Esophagus muscularis mucosa (tissue), 4 donors: ENCODE measurements around the gene SPI1. TPM values are rescaled to one million over a fixed set of nuclear protein-coding genes. Genes with fewer than 3 reads are reported as not detected.

Experiments
- DNase-seq: peaks from one replicate; pipeline ENCODE4 v3.0.0-alpha.2; 2017; ENCODE audit errors: extremely low spot score
- H3K27ac ChIP-seq, 4 donors: fragments of 200-600 bp; sonication (generic); replicated peaks in 1 of 4; 1 replicate in 3 of 4; 2 replicates in 1 of 4; pipeline ENCODE4 v1.5.1; 2016 to 2019; ENCODE audit warnings: mild to moderate bottlenecking in 1 of 4
- H3K27me3 ChIP-seq, 4 donors: fragments of 200-600 bp; sonication (generic); one replicate each; pipeline versions ENCODE4 v1.5.1 to v1.6.0; 2016 to 2019
- H3K36me3 ChIP-seq, 4 donors: fragments of 200-600 bp; sonication (generic); one replicate each; pipeline ENCODE4 v1.5.1; 2016 to 2019
- H3K4me1 ChIP-seq, 4 donors: fragments of 200-600 bp; sonication (generic); one replicate each; pipeline ENCODE4 v1.5.1; 2016 to 2019
- H3K4me3 ChIP-seq, 4 donors: fragments of 200-600 bp; sonication (generic); 1 replicate in 2 of 4; 2 replicates in 2 of 4; pipeline ENCODE4 v1.5.1; 2016 to 2019; ENCODE audit warnings: mild to moderate bottlenecking in 4 of 4, moderate library complexity in 1 of 4
- H3K9me3 ChIP-seq, 4 donors: fragments of 200-600 bp; sonication (generic); 1 replicate in 3 of 4; 2 replicates in 1 of 4; pipeline ENCODE4 v1.5.1; 2016 to 2019
- EP300 ChIP-seq: sonication (generic); formaldehyde crosslinking; IDR thresholded peaks from one replicate; pipeline ENCODE4 v1.6.1; 2017; ENCODE audit warnings: antibody characterized with exemption
- POLR2A ChIP-seq: fragments of 450-650 bp; IDR thresholded peaks from one replicate; pipeline ENCODE4 v1.6.1; 2017; ENCODE audit warnings: antibody characterized with exemption, moderate library complexity, mild to moderate bottlenecking, low read depth
- POLR2AphosphoS5 ChIP-seq, 2 donors: sonication (generic); formaldehyde crosslinking; IDR thresholded peaks; one replicate each; pipeline ENCODE4 v1.6.1; 2017; ENCODE audit warnings: antibody characterized with exemption in 2 of 2
- WGBS: methylation state at CpG from one replicate; pipeline ENCODE4 v1.1.5; 2018; 5-methylcytosine and 5-hydroxymethylcytosine counted together
- intact Hi-C: fragments of 100-400 bp; cut with DNase I; formaldehyde crosslinking; loops from one replicate; pipeline ENCODE4 v1.15.1; 2023
- total RNA-seq, 4 donors: library from RNA; depleted of rRNA; stranded (reverse); fragments of >200 nt; gene quantifications; one replicate each; pipeline versions ENCODE4 v1.1.0 to v1.2.1, GENCODE V29; 2016
- TF ChIP-seq, protein P1 (sequence below), 3 experiments: fragments of 200-600 bp in 2 of 3; fragments of 450-650 bp in 1 of 3; sonication (generic) in 2 of 3; IDR thresholded peaks; one replicate each; pipeline ENCODE4 v1.5.1; 2017 to 2019; ENCODE audit warnings: antibody characterized with exemption in 3 of 3, mild to moderate bottlenecking in 2 of 3, moderate library complexity in 1 of 3

SPI1 gene
- 10 to 100 TPM; 17.6 to 34.6 (median 20.5) TPM for total RNA-seq

DNA sequence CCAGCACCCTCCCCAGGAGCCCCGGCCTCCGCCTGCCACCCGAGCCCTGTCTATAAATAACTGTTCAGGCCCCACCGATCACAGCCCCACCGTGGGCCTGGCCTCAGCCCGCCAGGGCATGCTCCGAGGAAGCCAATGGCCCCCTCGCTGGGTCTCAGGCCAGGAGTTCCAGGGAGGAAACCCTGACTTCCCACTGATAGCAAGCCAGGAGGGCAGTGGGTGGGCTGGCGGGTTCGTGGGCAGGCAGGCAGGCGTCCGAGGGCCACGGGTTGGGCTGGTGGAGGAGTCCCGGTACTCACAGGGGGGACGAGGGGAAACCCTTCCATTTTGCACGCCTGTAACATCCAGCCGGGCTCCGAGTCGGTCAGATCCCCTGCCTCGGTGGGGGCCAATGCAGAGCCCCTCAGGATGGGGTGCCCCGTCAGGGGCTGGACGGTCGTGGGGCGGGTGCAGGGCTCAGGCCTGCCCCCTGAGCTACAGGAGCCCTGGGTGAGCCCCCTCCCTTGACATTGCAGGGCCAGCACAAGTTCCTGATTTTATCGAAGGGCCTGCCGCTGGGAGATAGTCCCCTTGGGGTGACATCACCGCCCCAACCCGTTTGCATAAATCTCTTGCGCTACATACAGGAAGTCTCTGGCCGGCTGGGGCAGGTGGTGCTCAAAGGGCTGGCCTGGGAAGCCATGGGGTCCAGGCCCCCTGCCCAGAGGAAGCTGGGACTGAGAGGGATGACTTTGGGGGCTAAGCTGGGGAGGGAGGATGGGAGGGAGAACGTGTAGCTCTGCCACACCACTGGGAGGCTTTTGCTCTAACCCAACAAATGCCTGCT is at the start of gene SPI1:
SPI1 (minus strand) TSS at position 538 of the 826 bp plus-strand sequence; CDS start at position 344, 194 bp downstream.
- peak within 1 kb of the TSS; percentile 51 to 72 (median 64) for H3K27ac ChIP-seq

DNA sequence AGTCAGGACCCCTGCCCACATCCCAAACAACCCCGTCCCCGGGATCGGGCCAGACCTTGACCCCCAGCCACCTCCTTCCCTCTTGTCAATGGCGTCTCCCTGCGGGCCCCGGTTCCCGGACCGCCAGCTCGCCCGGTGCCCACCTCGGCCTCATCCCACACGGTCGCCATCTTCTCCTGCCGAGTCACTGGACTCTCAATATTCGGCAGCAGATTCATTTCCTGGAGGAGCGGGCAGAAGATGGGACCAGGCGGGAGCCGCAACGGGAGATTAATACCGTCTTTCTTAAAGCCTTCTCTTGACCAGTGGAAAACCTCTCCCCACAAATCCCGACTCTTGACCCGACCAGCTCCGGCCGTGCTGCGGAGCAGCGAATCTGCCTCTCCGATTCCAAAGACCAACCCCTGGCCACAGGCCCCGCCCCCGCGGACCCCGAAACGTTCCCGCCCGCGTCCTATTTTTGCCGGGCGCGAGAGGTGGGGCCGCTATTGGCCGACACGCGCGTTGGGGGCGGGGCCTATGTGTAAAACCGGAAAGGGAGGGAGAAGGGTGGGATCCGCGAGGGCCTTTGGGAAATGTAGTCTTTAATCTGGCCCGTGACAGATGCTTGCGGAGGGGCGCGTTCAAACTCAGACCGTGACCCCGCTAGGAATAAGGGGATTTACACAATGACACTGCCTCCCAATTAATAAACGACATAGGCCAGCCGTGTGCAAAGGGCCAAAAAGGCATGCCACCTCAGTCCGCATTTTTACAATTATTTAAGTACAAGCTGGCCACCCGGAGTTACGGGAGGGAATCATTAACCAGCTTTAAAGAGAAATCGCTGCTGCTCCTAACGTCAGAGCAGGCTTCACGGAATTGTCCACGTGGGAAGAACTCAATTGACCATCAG is 48.0 kb upstream of the SPI1 start, which contains the start of gene PSMC3:
PSMC3 (minus strand) TSS at position 378 of the 895 bp plus-strand sequence; CDS start at position 218, 160 bp downstream.
- Histone ChIP-seq H3K9me3 (no peaks in the 10 kb centered on the region), H3K4me1 (peaks cover 16 to 31% (median 24%) of the 10 kb centered on the region in 4 donors), H3K36me3 (peaks cover 36 to 38% (median 37%) of the 10 kb centered on the region in 4 donors), H3K27me3 (no peaks in the 10 kb centered on the region), H3K4me3 (peak within 1 kb of the TSS; percentile 85 to 95 (median 91)), H3K27ac (peak within 1 kb of the TSS; percentile 87 to 93 (median 92))
- 0% methylated on average over 27 of the region's 62 CpGs for WGBS
- intact Hi-C loops = no loop called here
- peak; percentile 76 to 79 for TF ChIP-seq POLR2AphosphoS5 (IDR thresholded peaks at IDR 0.05)
- TF ChIP-seq, protein P1, sequence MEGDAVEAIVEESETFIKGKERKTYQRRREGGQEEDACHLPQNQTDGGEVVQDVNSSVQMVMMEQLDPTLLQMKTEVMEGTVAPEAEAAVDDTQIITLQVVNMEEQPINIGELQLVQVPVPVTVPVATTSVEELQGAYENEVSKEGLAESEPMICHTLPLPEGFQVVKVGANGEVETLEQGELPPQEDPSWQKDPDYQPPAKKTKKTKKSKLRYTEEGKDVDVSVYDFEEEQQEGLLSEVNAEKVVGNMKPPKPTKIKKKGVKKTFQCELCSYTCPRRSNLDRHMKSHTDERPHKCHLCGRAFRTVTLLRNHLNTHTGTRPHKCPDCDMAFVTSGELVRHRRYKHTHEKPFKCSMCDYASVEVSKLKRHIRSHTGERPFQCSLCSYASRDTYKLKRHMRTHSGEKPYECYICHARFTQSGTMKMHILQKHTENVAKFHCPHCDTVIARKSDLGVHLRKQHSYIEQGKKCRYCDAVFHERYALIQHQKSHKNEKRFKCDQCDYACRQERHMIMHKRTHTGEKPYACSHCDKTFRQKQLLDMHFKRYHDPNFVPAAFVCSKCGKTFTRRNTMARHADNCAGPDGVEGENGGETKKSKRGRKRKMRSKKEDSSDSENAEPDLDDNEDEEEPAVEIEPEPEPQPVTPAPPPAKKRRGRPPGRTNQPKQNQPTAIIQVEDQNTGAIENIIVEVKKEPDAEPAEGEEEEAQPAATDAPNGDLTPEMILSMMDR (IDR thresholded peaks at IDR 0.05) = peak in 2 of 3 experiments; percentile 1 to 11
- no peak for TF ChIP-seq EP300
- peak; percentile 33 for TF ChIP-seq POLR2A
- peak; percentile 99 for DNase-seq

More for the DNA sequence above, at the start of gene SPI1:
- Histone ChIP-seq H3K36me3 (no peaks in the 10 kb centered on the region), H3K4me3 (peak within 1 kb of the TSS; percentile 39 to 53 (median 41)), H3K27me3 (no peaks in the 10 kb centered on the region), H3K4me1 (peaks cover 0 to 8% (median 3%) of the 10 kb centered on the region in 4 donors), H3K9me3 (no peaks in the 10 kb centered on the region)
- no peak for DNase-seq
- intact Hi-C loops = no loop called here
- TF ChIP-seq, protein P1 (IDR thresholded peaks at IDR 0.05) = no peak
- peak in 1 of 2 donors; percentile 33 for TF ChIP-seq POLR2AphosphoS5 (IDR thresholded peaks at IDR 0.05)
- TF ChIP-seq EP300 = no peak
- no peak for TF ChIP-seq POLR2A
- WGBS = 89% methylated on average over 3 of the region's 31 CpGs

DNA sequence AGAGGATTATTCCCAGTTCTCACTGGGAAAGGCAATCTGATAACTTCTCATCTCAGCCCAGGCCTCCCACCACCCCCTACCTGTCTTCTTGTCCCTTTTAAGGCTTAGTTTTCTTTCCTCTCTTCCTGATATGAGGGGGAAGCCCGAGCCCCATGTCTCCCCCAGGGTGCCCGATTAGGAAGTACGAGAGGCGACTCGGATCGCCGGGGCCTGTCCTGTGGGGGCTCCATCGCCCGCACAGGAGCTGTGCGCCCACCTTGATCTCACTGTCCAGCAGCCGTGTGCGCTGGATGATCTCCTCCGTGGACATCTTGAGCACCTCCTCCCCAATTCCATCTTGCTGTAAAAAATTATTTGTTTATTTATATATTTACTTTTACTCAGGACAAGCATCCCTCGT is 47.3 kb upstream of the SPI1 start:
- Histone ChIP-seq H3K4me3 (peak overlapping the region; percentile 85 to 95 (median 91)), H3K9me3 (no peaks in the 10 kb centered on the region), H3K4me1 (peaks cover 16 to 31% (median 24%) of the 10 kb centered on the region in 4 donors), H3K36me3 (peaks cover 42 to 45% (median 44%) of the 10 kb centered on the region in 4 donors), H3K27me3 (no peaks in the 10 kb centered on the region), H3K27ac (peak overlapping the region; percentile 87 to 93 (median 92))
- 2% methylated on average over 14 of the region's 14 CpGs for WGBS
- intact Hi-C loops = no loop called here
- TF ChIP-seq POLR2AphosphoS5 (IDR thresholded peaks at IDR 0.05) (no peak), EP300 (no peak), POLR2A (no peak)
- TF ChIP-seq, protein P1 (IDR thresholded peaks at IDR 0.05) = no peak
- DNase-seq = no peak

DNA sequence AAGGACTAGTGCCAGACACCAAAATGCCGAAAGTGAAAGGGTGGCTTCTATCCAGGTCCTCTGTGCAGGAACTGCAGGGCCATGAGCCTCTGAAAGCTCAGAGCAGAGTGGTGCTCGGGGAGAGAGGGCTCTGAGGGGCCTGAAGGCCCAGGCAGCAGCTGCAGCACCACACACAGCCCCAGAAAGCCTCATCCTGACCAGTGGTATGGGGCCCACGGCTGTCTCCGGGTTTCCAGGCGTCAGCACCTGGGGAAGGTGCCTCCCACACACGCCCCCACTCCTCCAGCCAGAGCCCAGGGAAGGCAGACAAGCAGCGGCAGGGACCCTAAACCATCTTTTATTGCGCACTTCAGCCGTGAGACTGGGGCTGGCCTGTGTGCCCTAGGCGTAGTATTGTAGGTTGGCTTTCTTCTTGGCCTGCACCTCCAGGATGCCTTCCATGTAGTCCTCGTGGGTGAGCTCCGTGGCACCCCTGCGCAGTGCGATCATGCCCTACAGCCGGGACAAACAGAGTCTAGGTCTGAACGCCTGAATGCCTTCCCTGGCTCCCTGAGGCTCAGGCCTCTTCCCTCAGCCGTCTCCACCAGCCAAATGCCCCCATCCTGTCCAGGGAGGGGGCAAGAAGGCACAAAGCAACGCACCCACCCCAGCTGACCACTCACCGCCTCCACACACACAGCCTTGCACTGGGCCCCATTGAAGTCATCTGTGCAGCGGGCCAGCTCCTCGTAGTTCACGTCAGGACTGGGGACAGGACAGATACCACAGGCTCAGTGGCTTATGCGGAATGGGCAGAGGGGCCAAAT is 40.3 kb upstream of the SPI1 start:
- Histone ChIP-seq H3K4me1 (peaks cover 33 to 54% (median 50%) of the 10 kb centered on the region in 4 donors), H3K27ac (peak overlapping the region; percentile 88 to 98 (median 90)), H3K36me3 (peaks cover 68 to 96% (median 84%) of the 10 kb centered on the region in 4 donors), H3K27me3 (no peaks in the 10 kb centered on the region), H3K4me3 (no peak overlapping the region), H3K9me3 (no peaks in the 10 kb centered on the region)
- peak in 1 of 2 donors; percentile 8 for TF ChIP-seq POLR2AphosphoS5 (IDR thresholded peaks at IDR 0.05)
- TF ChIP-seq EP300 = no peak
- 77% methylated on average over 13 of the region's 23 CpGs for WGBS
- DNase-seq = no peak
- intact Hi-C loops = no loop called here
